WTC11 (cell line): ENCODE measurements around the gene KLHL22.

ENCODE experiments used
- ATF1 ChIP-seq: sonication (generic); formaldehyde crosslinking; IDR thresholded peaks from 2 replicates; pipeline ENCODE4 v1.8.1; 2023; ENCODE audit warnings: mild to moderate bottlenecking, moderate library complexity, missing genetic modification reagents
- TCF7 ChIP-seq: sonication (generic); formaldehyde crosslinking; IDR thresholded peaks from 2 replicates; pipeline ENCODE4 v1.8.0; 2022; ENCODE audit warnings: mild to moderate bottlenecking, low read depth, missing genetic modification reagents, moderate library complexity

DNA sequence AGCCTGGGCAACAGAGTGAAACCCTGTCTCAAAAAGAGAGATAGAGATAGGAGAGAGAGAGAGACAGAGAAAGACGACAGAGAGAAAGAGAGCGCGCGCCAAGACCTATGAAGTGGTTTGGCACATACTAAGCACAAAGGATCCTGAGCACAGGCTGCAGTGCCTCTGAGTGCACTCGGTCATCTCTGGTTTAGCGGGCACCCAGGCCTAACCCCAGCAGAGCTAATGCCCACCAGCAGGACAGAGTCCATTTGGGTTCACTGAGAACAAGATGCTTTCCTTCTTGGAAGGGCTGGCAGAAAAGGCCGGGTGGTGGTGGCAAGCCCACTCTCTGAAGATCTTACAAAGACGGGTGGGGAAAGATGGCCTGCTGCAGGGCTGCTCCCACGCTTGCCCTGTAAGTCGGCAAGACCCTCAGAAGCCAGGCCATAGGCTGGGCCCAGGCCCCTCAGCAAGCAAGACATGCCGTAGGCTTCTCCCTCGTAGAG, 61.3 kb downstream of the KLHL22 start:
- TF ChIP-seq TCF7 (no peak), ATF1 (no peak)
